H9 (cell line): ENCODE results near the gene ARHGAP12. TPM values are rescaled to one million over a fixed set of nuclear protein-coding genes. Genes with fewer than 3 reads are reported as not detected.

Experiments used
- DNase-seq: peaks from one replicate; pipeline ENCODE4 v3.0.0-alpha.2; 2017
- H2AFZ ChIP-seq: one replicate; pipeline ENCODE4 v1.6.1; 2013; ENCODE audit warnings: mild to moderate bottlenecking, low read length, control low read depth, moderate library complexity
- H2AK5ac ChIP-seq: 2 replicates; pipeline ENCODE4 v1.6.1; 2013; ENCODE audit warnings: low read length, control low read depth, mixed read lengths; ENCODE audit not compliant: insufficient read length
- H2BK120ac ChIP-seq: one replicate; pipeline ENCODE4 v1.6.1; 2013; ENCODE audit warnings: low read depth, mild to moderate bottlenecking, low read length, control low read depth, inconsistent platforms; ENCODE audit not compliant: poor library complexity, severe bottlenecking
- H2BK12ac ChIP-seq: 2 replicates; pipeline ENCODE4 v1.6.1; 2013; ENCODE audit warnings: low read length, control low read depth, mixed read lengths, low read depth; ENCODE audit not compliant: insufficient read length
- H2BK15ac ChIP-seq: 2 replicates; pipeline ENCODE4 v1.6.1; 2013; ENCODE audit warnings: low read depth, low read length, control low read depth
- H2BK20ac ChIP-seq: one replicate; pipeline ENCODE4 v1.6.1; 2013; ENCODE audit warnings: low read depth, mild to moderate bottlenecking, low read length, control low read depth, inconsistent platforms; ENCODE audit not compliant: poor library complexity, severe bottlenecking
- H2BK5ac ChIP-seq: 2 replicates; pipeline ENCODE4 v1.6.1; 2013; ENCODE audit warnings: low read length, control low read depth, mixed read lengths; ENCODE audit not compliant: insufficient read length
- H3K14ac ChIP-seq: 2 replicates; pipeline ENCODE4 v1.6.1; 2013; ENCODE audit warnings: low read length, control low read depth; ENCODE audit not compliant: insufficient read depth
- H3K18ac ChIP-seq: 2 replicates; pipeline ENCODE4 v1.6.1; 2013; ENCODE audit warnings: low read depth, mild to moderate bottlenecking, mixed read lengths, low read length, control low read depth; ENCODE audit not compliant: insufficient read length
- H3K23ac ChIP-seq: 2 replicates; pipeline ENCODE4 v1.6.1; 2013; ENCODE audit warnings: low read length, control low read depth, mixed read lengths, low read depth; ENCODE audit not compliant: insufficient read length
- H3K23me2 ChIP-seq: 2 replicates; pipeline ENCODE4 v1.6.1; 2013; ENCODE audit warnings: low read depth, mild to moderate bottlenecking, mixed read lengths, low read length, control low read depth; ENCODE audit not compliant: insufficient read length, poor library complexity, severe bottlenecking
- H3K27ac ChIP-seq: 2 replicates; pipeline ENCODE4 v1.5.1; 2013; ENCODE audit warnings: low read length, control low read depth, mixed read lengths, low read depth; ENCODE audit not compliant: insufficient read length
- H3K27me3 ChIP-seq: 2 replicates; pipeline ENCODE4 v1.6.1; 2013; ENCODE audit warnings: low read length, control low read depth, inconsistent platforms; ENCODE audit not compliant: insufficient read depth
- H3K4ac ChIP-seq: 2 replicates; pipeline ENCODE4 v1.6.1; 2013; ENCODE audit warnings: low read depth, mild to moderate bottlenecking, control low read depth, inconsistent platforms, low read length, moderate library complexity
- H3K4me1 ChIP-seq: 2 replicates; pipeline ENCODE4 v1.6.1; 2013; ENCODE audit warnings: low read length, control low read depth, inconsistent platforms; ENCODE audit not compliant: insufficient read depth
- H3K4me2 ChIP-seq: 2 replicates; pipeline ENCODE4 v1.6.1; 2013; ENCODE audit warnings: low read length, control low read depth, mixed read lengths; ENCODE audit not compliant: insufficient read length, insufficient read depth
- H3K56ac ChIP-seq: 2 replicates; pipeline ENCODE4 v1.6.1; 2013; ENCODE audit warnings: low read depth, mild to moderate bottlenecking, mixed read lengths, low read length, control low read depth; ENCODE audit not compliant: insufficient read length
- H3K79me1 ChIP-seq: 2 replicates; pipeline ENCODE4 v1.6.1; 2013; ENCODE audit warnings: low read depth, mild to moderate bottlenecking, moderate library complexity, low read length, control low read depth, inconsistent platforms; ENCODE audit not compliant: insufficient read depth, poor library complexity, severe bottlenecking
- H3K79me2 ChIP-seq: 2 replicates; pipeline ENCODE4 v1.6.1; 2013; ENCODE audit warnings: low read length, control low read depth, inconsistent platforms; ENCODE audit not compliant: insufficient read depth
- H3K9ac ChIP-seq: 2 replicates; pipeline ENCODE4 v1.6.1; 2013; ENCODE audit warnings: low read length, control low read depth, mixed read lengths; ENCODE audit not compliant: insufficient read length; ENCODE audit errors: extremely low read depth
- H3K9me3 ChIP-seq: one replicate; pipeline ENCODE4 v1.6.1; 2013; ENCODE audit warnings: low read depth, low read length, inconsistent platforms; ENCODE audit not compliant: control insufficient read depth
- H3T11ph ChIP-seq: one replicate; pipeline ENCODE4 v1.6.1; 2013; ENCODE audit warnings: mild to moderate bottlenecking, low read length, control low read depth, inconsistent platforms
- H4K20me1 ChIP-seq: one replicate; pipeline ENCODE4 v1.6.1; 2013; ENCODE audit not compliant: control insufficient read depth, insufficient read length, insufficient read depth
- H4K5ac ChIP-seq: 2 replicates; pipeline ENCODE4 v1.6.1; 2013; ENCODE audit warnings: low read depth, mild to moderate bottlenecking, mixed read lengths, low read length, control low read depth; ENCODE audit not compliant: insufficient read length
- H4K8ac ChIP-seq: replicated peaks from 2 replicates; pipeline ENCODE4 v1.6.1; 2013; ENCODE audit warnings: low read length, control low read depth, mixed read lengths, low read depth; ENCODE audit not compliant: insufficient read length
- H4K91ac ChIP-seq: 2 replicates; pipeline ENCODE4 v1.6.1; 2013; ENCODE audit warnings: low read depth, mild to moderate bottlenecking, moderate library complexity, mixed read lengths, low read length, control low read depth; ENCODE audit not compliant: insufficient read length
- H3K27ac Mint-ChIP-seq, 3 experiments: 2 replicates in 2 of 3; 3 replicates in 1 of 3; pipeline ENCODE4 v1.8.0; 2020 to 2021; ENCODE audit warnings: mixed read lengths in 3 of 3, mild to moderate bottlenecking in 1 of 3, moderate library complexity in 1 of 3
- H3K27me3 Mint-ChIP-seq: 2 replicates; pipeline ENCODE4 v1.8.0; 2021; ENCODE audit warnings: low read depth, mild to moderate bottlenecking, moderate library complexity, mixed read lengths
- H3K36me3 Mint-ChIP-seq, 3 experiments: 2 replicates in 2 of 3; 3 replicates in 1 of 3; pipeline ENCODE4 v1.8.0; 2020 to 2021; ENCODE audit warnings: low read depth in 3 of 3, mixed read lengths in 3 of 3; ENCODE audit not compliant: insufficient read depth in 1 of 3
- H3K4me1 Mint-ChIP-seq, 2 experiments: 2 replicates each; pipeline ENCODE4 v1.8.0; 2020; ENCODE audit warnings: mixed read lengths in 2 of 2
- H3K4me3 Mint-ChIP-seq, 2 experiments: 2 replicates in 1 of 2; 3 replicates in 1 of 2; pipeline ENCODE4 v1.8.0; 2020 to 2021; ENCODE audit warnings: mild to moderate bottlenecking in 2 of 2, mixed read lengths in 2 of 2, moderate library complexity in 1 of 2
- H3K9me3 Mint-ChIP-seq, 2 experiments: 2 replicates in 1 of 2; 3 replicates in 1 of 2; pipeline ENCODE4 v1.8.0; 2020; ENCODE audit warnings: mild to moderate bottlenecking in 2 of 2, mixed read lengths in 2 of 2, moderate library complexity in 1 of 2
- WGBS: extraction: QIAGEN DNeasy Blood & Tissue Kit; methylation state at CpG from one replicate; pipeline ENCODE4 v1.1.7; 2013; ENCODE audit warnings: missing lambda C conversion rate, low lambda C conversion rate, mixed read lengths; ENCODE audit not compliant: insufficient read length; ENCODE audit errors: extremely low coverage; 5-methylcytosine and 5-hydroxymethylcytosine counted together
- total RNA-seq: library from RNA; stranded (reverse); gene quantifications from 2 replicates; pipeline ENCODE4 v1.2.1, GENCODE V29; 2021
- TF ChIP-seq, protein P1 (sequence below): fragments of 200-600 bp; sonication (generic); conservative IDR thresholded peaks from 3 replicates; pipeline ENCODE4 v1.8.0; 2021; ENCODE audit warnings: antibody characterized with exemption, mild to moderate bottlenecking

The ARHGAP12 gene
- total RNA-seq, 1 experiment from 2014 or later: 34.3 TPM

GRCh38 chr10:31937371-31937770 is 8.7 kb upstream of the ARHGAP12 start:
- Histone ChIP-seq H2BK120ac (no peak overlapping the region), H2AFZ (no peak overlapping the region)

More at GRCh38 chr10:31937371-31937770, 8.7 kb upstream of the ARHGAP12 start:
- Mint-ChIP-seq H3K27ac (no peak overlapping the region), H3K36me3 (no peaks in the 10 kb centered on the region; a peak in 1 of 7 replicates), H3K9me3 (no peaks in the 10 kb centered on the region), H3K27me3 (no peaks in the 10 kb centered on the region), H3K4me1 (peaks cover 5 to 10% of the 10 kb centered on the region in 2 experiments; a peak in 3 of 4 replicates), H3K4me3 (no peak overlapping the region)
- Histone ChIP-seq H3K23me2 (no peaks in the 10 kb centered on the region), H3K56ac (no peak overlapping the region), H3K9me3 (no peaks in the 10 kb centered on the region), H3K4me2 (no peak overlapping the region), H3K27me3 (no peaks in the 10 kb centered on the region), H4K5ac (no peak overlapping the region), H2BK5ac (no peak overlapping the region), H3K18ac (no peak overlapping the region), H2BK15ac (no peak overlapping the region), H3K4me1 (peaks cover 4% of the 10 kb centered on the region; the same call in 1 of the 2 replicates), H3K9ac (no peak overlapping the region), H3K4ac (no peak overlapping the region), H3K14ac (no peak overlapping the region), H3K23ac (no peak overlapping the region), H4K8ac (no peak overlapping the region), H3K27ac (no peak overlapping the region), H2AK5ac (no peak overlapping the region), H2BK20ac (no peak overlapping the region), H3K79me1 (no peaks in the 10 kb centered on the region), H2BK12ac (no peak overlapping the region), H3T11ph (no peak overlapping the region), H4K91ac (no peak overlapping the region), H4K20me1 (no peaks in the 10 kb centered on the region), H3K79me2 (no peaks in the 10 kb centered on the region)
- no peak for DNase-seq
- no CpG with 5 or more reads among the region's 9 CpGs for WGBS
- TF ChIP-seq, protein P1, sequence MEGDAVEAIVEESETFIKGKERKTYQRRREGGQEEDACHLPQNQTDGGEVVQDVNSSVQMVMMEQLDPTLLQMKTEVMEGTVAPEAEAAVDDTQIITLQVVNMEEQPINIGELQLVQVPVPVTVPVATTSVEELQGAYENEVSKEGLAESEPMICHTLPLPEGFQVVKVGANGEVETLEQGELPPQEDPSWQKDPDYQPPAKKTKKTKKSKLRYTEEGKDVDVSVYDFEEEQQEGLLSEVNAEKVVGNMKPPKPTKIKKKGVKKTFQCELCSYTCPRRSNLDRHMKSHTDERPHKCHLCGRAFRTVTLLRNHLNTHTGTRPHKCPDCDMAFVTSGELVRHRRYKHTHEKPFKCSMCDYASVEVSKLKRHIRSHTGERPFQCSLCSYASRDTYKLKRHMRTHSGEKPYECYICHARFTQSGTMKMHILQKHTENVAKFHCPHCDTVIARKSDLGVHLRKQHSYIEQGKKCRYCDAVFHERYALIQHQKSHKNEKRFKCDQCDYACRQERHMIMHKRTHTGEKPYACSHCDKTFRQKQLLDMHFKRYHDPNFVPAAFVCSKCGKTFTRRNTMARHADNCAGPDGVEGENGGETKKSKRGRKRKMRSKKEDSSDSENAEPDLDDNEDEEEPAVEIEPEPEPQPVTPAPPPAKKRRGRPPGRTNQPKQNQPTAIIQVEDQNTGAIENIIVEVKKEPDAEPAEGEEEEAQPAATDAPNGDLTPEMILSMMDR: no peak
